Right renal cortex interstitium (tissue), 3 donors: ENCODE measurements around the gene CHD3. TPM values are rescaled to one million over a fixed set of nuclear protein-coding genes. Genes with fewer than 3 reads are reported as not detected.

Experiments used
- DNase-seq, 3 donors: peaks; one replicate each; pipeline ENCODE4 v3.0.0-alpha.2; 2013; ENCODE audit warnings: low read depth in 3 of 3, low spot score in 2 of 3
- polyA plus RNA-seq, 3 donors: library from polyadenylated mRNA; unstranded; fragments of 120-200 nt; gene quantifications; one replicate each; pipeline ENCODE4 v1.2.1, GENCODE V29; 2013; ENCODE audit not compliant: insufficient read length in 3 of 3

CHD3 gene
- polyA plus RNA-seq, 3 donors, result 139 to 161 (median 150) TPM

DNA sequence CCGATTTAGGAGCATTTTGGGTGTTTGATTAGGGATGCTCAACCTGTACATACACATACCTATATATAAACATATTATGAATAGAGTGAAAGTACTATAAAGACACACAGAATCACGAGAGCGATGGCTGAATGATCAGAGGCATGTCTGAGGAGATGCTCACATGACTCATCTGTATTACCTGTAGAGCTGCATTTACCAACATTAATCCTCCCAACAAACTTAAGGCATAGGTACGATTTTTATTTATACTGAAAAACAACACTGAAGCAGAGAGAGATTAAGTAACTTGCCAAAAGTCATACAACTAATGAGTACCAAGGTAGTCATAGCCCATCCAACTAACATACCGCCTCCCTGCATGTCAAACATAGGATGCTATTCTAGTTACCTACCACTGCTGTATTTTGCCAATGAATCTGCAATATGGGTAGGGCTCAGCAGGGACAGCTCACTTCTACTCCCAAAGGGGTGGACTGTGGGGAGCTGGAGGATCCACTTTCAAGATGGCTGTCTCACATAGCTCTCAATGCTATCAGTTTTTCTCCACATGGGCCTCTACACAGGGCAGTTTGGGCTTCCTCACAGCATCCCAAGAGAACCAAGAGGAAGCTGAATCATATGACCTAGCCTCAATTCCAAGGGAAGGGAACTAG is 23.5 kb upstream of the CHD3 start:
- no peak for DNase-seq

- no peak for DNase-seq
These were observed 20.7 kb upstream of the CHD3 start for GRCh38 chr17:7867881-7868329.

DNA sequence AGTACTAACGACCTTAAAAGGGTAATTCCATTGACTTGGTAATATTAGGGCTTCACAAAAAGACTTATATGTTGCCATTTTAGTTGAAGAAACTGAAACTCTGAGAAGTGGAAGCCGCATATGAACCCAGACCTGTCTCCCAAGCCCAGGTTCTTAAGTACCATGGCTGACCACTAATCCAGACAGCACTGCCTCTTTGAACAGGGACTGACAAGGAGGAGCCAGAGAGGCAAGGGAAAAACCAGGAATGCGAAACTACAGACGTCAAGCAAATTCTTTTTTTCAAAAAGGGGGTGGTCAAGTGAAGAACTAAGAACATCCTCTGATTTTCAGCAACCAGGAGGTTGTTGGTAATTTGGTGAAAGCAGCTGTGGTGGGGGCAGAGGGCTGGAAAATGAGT is 15.5 kb upstream of the CHD3 start:
- DNase-seq, result no peak

DNA sequence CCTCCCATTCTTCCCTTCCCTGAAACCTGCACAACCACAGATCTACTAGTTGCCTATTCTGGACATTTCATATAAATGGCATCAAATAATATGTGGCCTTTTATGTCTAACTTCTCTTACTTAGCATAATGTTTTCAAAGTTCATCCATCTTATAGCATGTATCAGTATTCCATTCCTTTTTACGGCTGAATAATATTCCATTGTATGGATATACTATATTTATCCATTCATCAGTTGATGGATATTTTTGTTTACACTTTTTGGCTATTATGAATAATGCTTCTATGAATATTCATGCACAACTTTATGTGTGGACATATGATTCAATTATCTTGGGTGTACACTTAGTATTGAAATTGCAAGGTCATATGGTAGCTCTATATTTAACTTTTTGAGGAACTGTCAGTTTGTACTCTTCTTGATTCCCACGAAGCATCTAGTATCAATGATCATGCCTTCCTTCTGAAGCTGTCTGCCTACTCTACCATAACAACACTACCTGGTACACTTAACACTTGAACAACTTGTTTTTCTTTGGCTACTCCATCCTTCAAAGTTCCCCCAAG is 12.7 kb upstream of the CHD3 start:
- DNase-seq, result no peak

GRCh38 chr17:7878234-7878633 is 10.4 kb upstream of the CHD3 start:
- no peak for DNase-seq

DNA sequence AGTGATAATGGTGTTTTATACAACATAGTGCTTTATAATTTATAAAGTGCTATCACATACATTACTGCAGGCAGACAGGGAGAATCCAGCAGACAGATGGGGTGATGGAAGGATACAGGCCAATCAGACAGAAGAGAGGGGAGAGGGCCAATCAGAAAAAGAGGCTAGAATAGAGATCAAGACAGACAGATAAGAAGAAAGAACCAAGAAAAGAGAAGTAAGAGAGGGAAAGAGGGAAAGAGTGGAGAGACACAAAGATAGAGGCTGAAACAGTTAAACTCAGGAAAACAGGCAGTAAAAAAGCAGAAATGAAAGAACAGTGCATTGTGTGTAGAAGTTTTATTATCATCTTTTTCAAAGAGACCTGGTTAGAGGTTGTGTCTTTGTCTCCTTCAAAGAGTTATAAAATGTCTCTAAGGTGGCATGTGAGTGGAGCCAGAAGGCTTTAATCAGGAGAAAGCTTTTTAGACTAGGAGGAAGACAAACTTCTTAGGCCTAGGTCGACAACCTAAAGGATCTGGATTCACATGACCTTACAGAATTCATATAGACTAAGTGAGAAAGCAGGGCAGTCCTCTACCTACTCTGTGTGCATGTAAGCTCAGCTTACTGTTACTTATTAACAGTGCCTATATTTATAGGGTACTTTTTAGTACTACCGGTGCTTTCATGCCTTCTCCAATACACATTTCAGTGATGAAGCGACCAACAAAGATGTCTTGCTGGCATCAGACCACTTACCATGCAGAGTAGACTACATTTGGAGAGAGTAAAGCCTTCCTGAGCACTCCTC is 8.3 kb upstream of the CHD3 start:
- DNase-seq, result no peak

- no peak for DNase-seq
These were observed 7.1 kb upstream of the CHD3 start for GRCh38 chr17:7881276-7882054.

DNA sequence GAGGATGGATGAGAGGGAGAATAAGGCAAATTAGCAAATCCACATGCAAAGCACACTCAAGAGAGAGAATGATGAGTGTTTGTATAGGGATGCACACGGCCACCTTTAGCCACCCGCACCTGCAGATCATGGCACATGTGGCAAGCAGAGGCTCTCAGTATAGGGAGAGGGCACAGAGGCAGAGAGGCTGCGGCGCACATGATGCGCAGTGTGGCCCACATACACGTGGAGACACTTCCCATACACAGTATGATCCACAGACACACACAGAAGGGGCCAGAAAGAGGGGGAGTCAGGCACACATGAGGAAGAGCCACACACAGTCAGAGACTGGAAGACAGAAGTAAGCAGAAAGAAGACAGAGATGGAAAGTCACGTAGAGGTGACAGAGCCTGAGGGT is 6.5 kb upstream of the CHD3 start:
- no peak for DNase-seq

DNA sequence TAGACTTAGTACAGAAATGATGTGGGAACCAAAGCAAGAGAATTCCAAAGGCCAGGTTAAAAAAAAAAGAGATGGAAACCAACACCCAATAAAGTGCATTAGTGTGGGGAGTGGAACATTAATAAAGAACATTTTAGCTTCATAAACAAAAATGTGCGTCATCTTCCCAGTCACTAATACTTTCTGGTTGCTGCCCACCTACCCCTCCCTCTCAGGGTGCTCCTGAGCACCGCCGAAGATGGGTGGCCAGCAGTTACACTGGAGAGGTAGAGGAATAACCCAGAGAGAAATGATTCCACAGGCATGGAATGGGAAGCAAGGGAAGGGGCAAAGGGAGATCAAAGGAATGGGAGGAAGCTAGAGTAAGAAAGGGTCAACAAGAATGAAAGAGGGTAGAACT is 6.0 kb upstream of the CHD3 start:
- no peak for DNase-seq

GRCh38 chr17:7883781-7884386 is 4.7 kb upstream of the CHD3 start:
- DNase-seq, result peak in 2 of 3 donors; percentile 44 to 47

DNA sequence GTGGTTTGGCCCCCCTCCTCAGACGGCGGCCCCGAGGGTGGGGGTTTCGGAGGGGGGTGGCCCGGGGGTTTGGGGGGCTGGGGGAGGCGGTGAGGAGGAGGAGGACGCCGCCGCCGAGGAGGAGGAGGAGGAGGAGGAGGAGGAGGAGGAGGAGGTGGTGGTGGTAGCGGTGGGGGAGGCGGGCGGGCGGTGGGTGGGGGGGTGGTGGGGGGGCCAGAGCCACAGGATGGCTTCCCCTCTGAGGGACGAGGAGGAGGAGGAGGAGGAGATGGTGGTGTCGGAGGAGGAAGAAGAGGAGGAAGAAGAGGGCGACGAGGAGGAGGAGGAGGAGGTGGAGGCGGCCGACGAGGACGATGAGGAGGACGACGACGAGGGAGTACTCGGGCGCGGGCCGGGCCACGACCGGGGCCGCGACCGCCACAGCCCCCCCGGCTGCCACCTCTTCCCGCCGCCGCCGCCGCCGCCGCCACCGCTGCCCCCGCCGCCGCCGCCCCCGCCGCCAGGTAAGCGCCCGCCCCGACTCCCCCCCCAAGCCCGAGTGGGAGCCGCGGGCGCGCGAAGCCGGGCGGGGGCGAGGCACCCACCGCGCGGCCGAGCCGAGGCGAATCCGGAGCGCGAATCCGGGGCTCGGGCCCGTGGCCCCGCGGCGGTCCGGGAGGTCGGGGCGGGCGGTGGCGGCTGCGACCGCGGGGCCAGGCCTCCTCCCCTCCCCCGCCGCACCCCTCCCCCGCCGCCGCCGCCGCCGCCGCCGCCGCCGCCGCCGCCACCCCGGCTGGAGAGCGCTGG is 3.8 kb upstream of the CHD3 start:
- no peak for DNase-seq

- DNase-seq, result peak in 2 of 3 donors; percentile 57 to 68
These were observed 3.0 kb upstream of the CHD3 start for GRCh38 chr17:7885367-7886226.

GRCh38 chr17:7886227-7887037 is 2.2 kb upstream of the CHD3 start:
- DNase-seq, result peak; percentile 19 to 58 (median 41)

GRCh38 chr17:7887038-7887481 is 1.5 kb upstream of the CHD3 start:
- DNase-seq, result peak in 1 of 3 donors; percentile 93

DNA sequence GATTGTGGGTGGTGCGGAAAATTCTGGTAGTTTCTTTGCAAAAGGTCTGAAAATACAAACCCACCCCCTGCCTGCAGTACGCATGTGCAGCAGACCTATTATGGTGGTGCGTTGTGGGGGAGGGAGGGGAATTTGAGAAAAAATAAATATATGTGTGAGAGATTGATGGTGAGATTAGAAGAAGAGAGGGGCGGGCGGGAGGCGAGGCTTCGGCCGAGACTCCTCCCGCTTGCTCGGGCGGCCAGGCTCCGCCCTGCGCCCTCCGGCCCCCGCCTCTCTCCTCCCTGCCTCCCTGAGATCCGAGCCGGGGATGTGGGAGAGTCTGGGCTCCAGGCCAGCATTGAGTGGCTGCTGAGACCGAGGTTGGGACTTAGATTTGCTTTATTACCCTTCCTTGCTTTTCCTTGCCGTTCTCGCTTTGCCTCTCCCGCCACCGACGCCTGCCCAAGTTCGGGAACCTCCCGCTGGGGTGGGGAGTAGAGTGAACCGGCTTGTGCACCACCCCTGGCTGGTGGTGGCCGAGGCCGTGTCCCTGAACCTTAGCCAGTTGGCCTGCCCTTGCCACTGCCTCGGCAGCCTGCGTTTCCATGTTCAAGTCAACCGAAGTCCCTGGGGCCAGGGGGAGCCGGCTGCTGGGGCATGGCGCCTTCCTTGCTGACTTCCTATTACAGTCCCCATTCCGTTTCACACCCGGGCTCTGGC is 956 bp upstream of the CHD3 start:
- DNase-seq, result peak; percentile 56 to 96 (median 94)

DNA sequence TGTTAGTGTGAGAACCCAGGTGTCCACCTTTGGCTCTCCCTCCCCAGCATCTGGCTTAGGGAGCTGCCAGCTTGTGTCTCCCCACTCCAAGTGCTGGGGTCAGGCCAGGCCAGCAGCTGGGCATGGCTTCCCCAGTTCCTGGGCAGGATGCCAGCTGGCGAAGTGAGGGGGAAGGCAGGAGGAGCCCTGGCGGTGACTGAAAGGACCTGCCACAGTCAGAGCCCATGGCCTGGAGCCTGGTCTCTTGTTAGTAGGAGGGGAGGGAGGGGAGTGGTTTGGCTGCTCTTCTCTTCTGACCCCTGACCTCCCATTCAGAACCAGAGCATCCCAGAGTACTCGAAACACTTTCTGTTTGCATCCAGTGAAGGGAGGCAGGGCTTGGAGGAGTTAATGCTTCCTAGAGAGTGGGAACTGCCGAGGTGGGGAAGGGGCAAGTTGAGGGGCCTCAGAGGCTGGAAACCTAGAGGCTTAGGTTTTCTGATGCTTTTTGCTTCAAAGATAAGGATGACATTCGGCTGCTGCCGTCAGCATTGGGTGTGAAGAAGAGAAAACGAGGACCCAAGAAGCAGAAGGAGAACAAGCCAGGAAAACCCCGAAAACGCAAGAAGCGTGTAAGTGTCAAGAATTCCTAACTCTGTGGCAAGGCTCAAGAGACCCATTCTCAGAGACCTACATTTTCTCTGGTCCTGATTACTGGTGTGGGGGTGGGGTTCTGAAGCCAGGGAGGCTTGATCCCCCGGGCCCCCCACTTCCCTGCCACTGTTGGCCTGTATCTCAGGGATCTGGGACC is 772 bp downstream of the CHD3 start:
- peak; percentile 41 to 76 (median 71) for DNase-seq
